ENCODE results near the gene PTGER3.
"Not testable (repeated sequence)": the region's sequence is repeated elsewhere in the genome, so short reads cannot be mapped to it uniquely, and the experiment has no call there.

PTGER3 gene

GRCh38 chr1:71001624-71002023, 46.0 kb downstream of the PTGER3 start:
- DNase-seq: no peak

GRCh38 chr1:70997793-70998192, 49.8 kb downstream of the PTGER3 start:
- no peak for DNase-seq

GRCh38 chr1:70994753-70995268, 52.8 kb downstream of the PTGER3 start:
- DNase-seq: no peak

GRCh38 chr1:70993798-70994197, 53.8 kb downstream of the PTGER3 start:
- no peak for DNase-seq

GRCh38 chr1:70992521-70992920, 55.1 kb downstream of the PTGER3 start:
- no peak for DNase-seq

GRCh38 chr1:70990469-70991253, 57.0 kb downstream of the PTGER3 start:
- DNase-seq: peak; percentile 70

- DNase-seq: no peak
Observed at GRCh38 chr1:70987497-70987896, 60.1 kb downstream of the PTGER3 start.

- DNase-seq: not testable (repeated sequence)
Observed at GRCh38 chr1:70985776-70986225, 61.8 kb downstream of the PTGER3 start.

GRCh38 chr1:70985278-70985677, 62.3 kb downstream of the PTGER3 start:
- not testable (repeated sequence) for DNase-seq

- DNase-seq: no peak
Observed at GRCh38 chr1:70980361-70980760, 67.3 kb downstream of the PTGER3 start.

GRCh38 chr1:70979881-70980280, 67.7 kb downstream of the PTGER3 start:
- DNase-seq: no peak

- DNase-seq: no peak
Observed at GRCh38 chr1:70979313-70979712, 68.3 kb downstream of the PTGER3 start.

- peak; percentile 14 for DNase-seq
Observed at GRCh38 chr1:70978623-70979022, 69.0 kb downstream of the PTGER3 start.

GRCh38 chr1:70977575-70977974, 70.0 kb downstream of the PTGER3 start:
- no peak for DNase-seq

GRCh38 chr1:70977041-70977440, 70.6 kb downstream of the PTGER3 start:
- no peak for DNase-seq

- DNase-seq: no peak
Observed at GRCh38 chr1:70973754-70974153, 73.9 kb downstream of the PTGER3 start.

GRCh38 chr1:70970407-70970806, 77.2 kb downstream of the PTGER3 start:
- DNase-seq: no peak

GRCh38 chr1:70966018-70966638, 81.5 kb downstream of the PTGER3 start:
- DNase-seq: peak; percentile 32

- DNase-seq: no peak
Observed at GRCh38 chr1:70963374-70963773, 84.2 kb downstream of the PTGER3 start.

GRCh38 chr1:70961374-70961975, 86.1 kb downstream of the PTGER3 start:
- DNase-seq: peak; percentile 4

- DNase-seq: no peak
Observed at GRCh38 chr1:70948396-70949017, 99.1 kb downstream of the PTGER3 start.

- no peak for DNase-seq
Observed at GRCh38 chr1:70947835-70948234, 99.8 kb downstream of the PTGER3 start.

GRCh38 chr1:70945676-70946075, 101.9 kb downstream of the PTGER3 start:
- DNase-seq: no peak
